Erythroblast (primary cell): Measurements from ENCODE around the gene ZNF654.

Source experiments
- GATA1 ChIP-seq: IDR thresholded peaks from 2 replicates; pipeline ENCODE4 v1.6.1; 2011; ENCODE audit warnings: low read depth, mild to moderate bottlenecking, control low read depth, low read length, moderate library complexity
- POLR2A ChIP-seq: IDR thresholded peaks from 2 replicates; pipeline ENCODE4 v1.6.1; 2011; ENCODE audit warnings: mild to moderate bottlenecking, low read length

- TF ChIP-seq POLR2A (no peak), GATA1 (no peak)
Measured at GRCh38 chr3:88038566-88038965, 20.5 kb upstream of the ZNF654 start.
